CD4-positive, alpha-beta memory T cell (primary cell): Measurements from ENCODE around the gene RAB40C. TPM values are rescaled to one million over a fixed set of nuclear protein-coding genes. Genes with fewer than 3 reads are reported as not detected.

Source experiments
- CTCF ChIA-PET: fragments of 350-600 bp; sonication (Branson Sonifier 250); formaldehyde crosslinking; loops from one replicate; lab custom pipeline; 2021; ENCODE audit warnings: inconsistent platforms; ENCODE audit not compliant: partially characterized antibody; lab: Charles Lee
- POLR2A ChIA-PET: fragments of 350-600 bp; sonication (Branson Sonifier 250); formaldehyde crosslinking; loops from one replicate; lab custom pipeline; 2021; ENCODE audit not compliant: partially characterized antibody; lab: Charles Lee
- DNase-seq, 5 donors: peaks; one replicate each; pipeline versions ENCODE4 v3.0.0 to v3.0.0-alpha.2; 2020 to 2022; ENCODE audit warnings: mixed read lengths in 1 of 5
- H3K27ac ChIP-seq: one replicate; pipeline ENCODE4 v1.7.0; 2013; ENCODE audit warnings: low read depth, low read length
- H3K27me3 ChIP-seq: 2 replicates; pipeline ENCODE4 v1.7.0; 2013; ENCODE audit warnings: mild to moderate bottlenecking, low read length, moderate library complexity; ENCODE audit not compliant: insufficient read depth
- H3K36me3 ChIP-seq: 2 replicates; pipeline ENCODE4 v1.7.0; 2013; ENCODE audit warnings: mild to moderate bottlenecking, low read length, moderate library complexity; ENCODE audit not compliant: insufficient read depth
- H3K4me1 ChIP-seq: 2 replicates; pipeline ENCODE4 v1.7.0; 2013; ENCODE audit warnings: mild to moderate bottlenecking, low read length, moderate library complexity; ENCODE audit not compliant: insufficient read depth
- H3K4me3 ChIP-seq, 2 donors: one replicate each; pipeline ENCODE4 v1.7.0; 2013; ENCODE audit warnings: low read length in 2 of 2, mild to moderate bottlenecking in 1 of 2
- H3K9me3 ChIP-seq, 2 donors: one replicate each; pipeline ENCODE4 v1.7.0; 2013; ENCODE audit warnings: low read length in 2 of 2, control low read depth in 1 of 2; ENCODE audit not compliant: control insufficient read depth in 1 of 2
- H3K27ac Mint-ChIP-seq, 7 donors: one replicate each; pipeline ENCODE4 v1.8.0; 2020 to 2021; ENCODE audit warnings: mixed read lengths in 7 of 7, mild to moderate bottlenecking in 6 of 7, inconsistent platforms in 3 of 7, moderate library complexity in 3 of 7
- H3K27me3 Mint-ChIP-seq, 2 donors: one replicate each; pipeline ENCODE4 v1.8.0; 2020 to 2021; ENCODE audit warnings: mixed read lengths in 2 of 2
- H3K36me3 Mint-ChIP-seq, 2 donors: one replicate each; pipeline ENCODE4 v1.8.0; 2020 to 2021; ENCODE audit warnings: mixed read lengths in 2 of 2, inconsistent platforms in 1 of 2, mild to moderate bottlenecking in 1 of 2
- H3K4me1 Mint-ChIP-seq, 4 donors: one replicate each; pipeline ENCODE4 v1.8.0; 2020 to 2021; ENCODE audit warnings: mixed read lengths in 4 of 4, mild to moderate bottlenecking in 1 of 4
- H3K4me3 Mint-ChIP-seq, 8 donors: one replicate each; pipeline ENCODE4 v1.8.0; 2020 to 2021; ENCODE audit warnings: mixed read lengths in 8 of 8, mild to moderate bottlenecking in 7 of 8, moderate library complexity in 6 of 8, inconsistent platforms in 3 of 8
- H3K9me3 Mint-ChIP-seq, 8 donors: one replicate each; pipeline ENCODE4 v1.8.0; 2020 to 2021; ENCODE audit warnings: mixed read lengths in 8 of 8, mild to moderate bottlenecking in 5 of 8, inconsistent platforms in 3 of 8, moderate library complexity in 1 of 8
- intact Hi-C: fragments of 100-400 bp; cut with micrococcal nuclease; formaldehyde crosslinking; loops from one replicate; pipeline ENCODE4 v1.15.1; 2023
- polyA plus RNA-seq, 2 donors: library from polyadenylated mRNA; unstranded; fragments of 300-500 nt; fragmentation: Illumina TruSeq; gene quantifications; one replicate each; pipeline ENCODE4 v1.2.3, GENCODE V29; 2021
- total RNA-seq, 2 experiments: library from RNA; stranded (reverse); gene quantifications; one replicate each; pipeline ENCODE4 v1.2.3, GENCODE V29; 2021

Gene RAB40C
- total and polyA plus RNA-seq, 4 experiments from 2014 or later: 6.8 to 25.6 (median 19.9) TPM

- Mint-ChIP-seq H3K4me3 (no peak overlapping the region), H3K27ac (peak overlapping the region in 1 of 7 donors; percentile 30), H3K27me3 (no peaks in the 10 kb centered on the region), H3K4me1 (peaks cover 0 to 15% (median 7%) of the 10 kb centered on the region in 4 donors), H3K36me3 (no peaks in the 10 kb centered on the region), H3K9me3 (no peaks in the 10 kb centered on the region)
- intact Hi-C loops: no loop called here
- H3K4me3 ChIP-seq: no peak overlapping the region
- H3K27me3 ChIP-seq: no peaks in the 10 kb centered on the region
- ChIA-PET CTCF (interaction anchor here (2.2 kb wide), 1 partner anchor 15 kb away, joined by 6 read pairs; the partner anchor contains the start of gene RHOT2), POLR2A (interaction anchor here (1.5 kb wide), 1 partner anchor 28 kb away, joined by 5 read pairs; the partner anchor contains the start of gene STUB1)
- no peak for DNase-seq
- H3K36me3 ChIP-seq: no peaks in the 10 kb centered on the region
- peaks cover 11% of the 10 kb centered on the region for H3K4me1 ChIP-seq
- no peak overlapping the region for H3K27ac ChIP-seq
- no peaks in the 10 kb centered on the region for H3K9me3 ChIP-seq
Observed at GRCh38 chr16:652454-653305, 62.8 kb downstream of the RAB40C start.

- Mint-ChIP-seq H3K9me3 (no peaks in the 10 kb centered on the region), H3K27me3 (no peaks in the 10 kb centered on the region), H3K27ac (no peak overlapping the region), H3K36me3 (no peaks in the 10 kb centered on the region), H3K4me1 (peaks cover 0 to 6% (median under 1%) of the 10 kb centered on the region in 4 donors), H3K4me3 (no peak overlapping the region)
- H3K4me3 ChIP-seq: no peak overlapping the region
- POLR2A ChIA-PET: interaction anchor here (0.7 kb wide), 1 partner anchor 601 kb away, joined by 4 read pairs; no protein-coding TSS in a partner anchor
- H3K4me1 ChIP-seq: no peaks in the 10 kb centered on the region
- intact Hi-C loops: no loop called here
- H3K27ac ChIP-seq: no peak overlapping the region
- no peak for DNase-seq
- H3K27me3 ChIP-seq: no peaks in the 10 kb centered on the region
- CTCF ChIA-PET: interaction anchor here (2.2 kb wide), 1 partner anchor 14 kb away, joined by 6 read pairs; the partner anchor contains the start of gene RHOT2
- H3K36me3 ChIP-seq: no peaks in the 10 kb centered on the region
- H3K9me3 ChIP-seq: no peaks in the 10 kb centered on the region
Observed at GRCh38 chr16:654034-654433, 64.2 kb downstream of the RAB40C start.

- no peaks in the 10 kb centered on the region for H3K27me3 Mint-ChIP-seq
- H3K27ac ChIP-seq: no peak overlapping the region
- H3K36me3 ChIP-seq: no peaks in the 10 kb centered on the region
- intact Hi-C loops: no loop called here
- CTCF ChIA-PET: no interaction called here
- peaks cover 0 to 9% (median under 1%) of the 10 kb centered on the region in 4 donors for H3K4me1 Mint-ChIP-seq
- no peaks in the 10 kb centered on the region for H3K27me3 ChIP-seq
- H3K36me3 Mint-ChIP-seq: no peaks in the 10 kb centered on the region
- H3K4me1 ChIP-seq: no peaks in the 10 kb centered on the region
- no peak for DNase-seq
- no peak overlapping the region for H3K27ac Mint-ChIP-seq
- no peaks in the 10 kb centered on the region for H3K9me3 ChIP-seq
- no peak overlapping the region for H3K4me3 ChIP-seq
- no peak overlapping the region for H3K4me3 Mint-ChIP-seq
- H3K9me3 Mint-ChIP-seq: no peaks in the 10 kb centered on the region
- POLR2A ChIA-PET: interaction anchor here (1.3 kb wide), 1 partner anchor 10 kb away, joined by 5 read pairs; the partner anchor contains the start of gene RHOT2
Observed at GRCh38 chr16:657487-657886, 67.6 kb downstream of the RAB40C start.

- intact Hi-C loops: no loop called here
- no peak overlapping the region for H3K27ac ChIP-seq
- H3K4me3 ChIP-seq: no peak overlapping the region
- POLR2A ChIA-PET: interaction anchor here (1.1 to 3.2 kb wide), 3 partner anchors 9 to 21 kb away, joined by 3 to 12 read pairs (median 4); partner anchors contain the start of genes STUB1 and WDR90
- Mint-ChIP-seq H3K4me3 (no peak overlapping the region), H3K36me3 (no peaks in the 10 kb centered on the region), H3K9me3 (no peaks in the 10 kb centered on the region), H3K4me1 (peaks cover 0 to 9% (median under 1%) of the 10 kb centered on the region in 4 donors), H3K27ac (peak overlapping the region in 1 of 7 donors; percentile 23), H3K27me3 (no peaks in the 10 kb centered on the region)
- H3K4me1 ChIP-seq: no peaks in the 10 kb centered on the region
- CTCF ChIA-PET: no interaction called here
- DNase-seq: peak in 1 of 5 donors; percentile 34
- H3K36me3 ChIP-seq: no peaks in the 10 kb centered on the region
- H3K9me3 ChIP-seq: no peaks in the 10 kb centered on the region
- H3K27me3 ChIP-seq: no peaks in the 10 kb centered on the region
Observed at GRCh38 chr16:658679-659571, 69.1 kb downstream of the RAB40C start.

- H3K36me3 ChIP-seq: no peaks in the 10 kb centered on the region
- Mint-ChIP-seq H3K27me3 (no peaks in the 10 kb centered on the region), H3K36me3 (no peaks in the 10 kb centered on the region), H3K9me3 (no peaks in the 10 kb centered on the region), H3K4me1 (peaks cover 0 to 9% (median under 1%) of the 10 kb centered on the region in 4 donors), H3K4me3 (no peak overlapping the region), H3K27ac (no peak overlapping the region)
- no peak overlapping the region for H3K27ac ChIP-seq
- H3K4me3 ChIP-seq: no peak overlapping the region
- H3K9me3 ChIP-seq: no peaks in the 10 kb centered on the region
- H3K4me1 ChIP-seq: no peaks in the 10 kb centered on the region
- ChIA-PET POLR2A (interaction anchor here (1.1 to 3.2 kb wide), 3 partner anchors 10 to 21 kb away, joined by 3 to 12 read pairs (median 4); partner anchors contain the start of genes STUB1 and WDR90), CTCF (no interaction called here)
- no peaks in the 10 kb centered on the region for H3K27me3 ChIP-seq
- DNase-seq: no peak
- intact Hi-C loops: no loop called here
Observed at GRCh38 chr16:659618-660017, 69.8 kb downstream of the RAB40C start.

- ChIA-PET POLR2A (interaction anchor here (1.1 to 3.2 kb wide), 3 partner anchors 11 to 20 kb away, joined by 3 to 12 read pairs (median 4); partner anchors contain the start of genes STUB1 and WDR90), CTCF (no interaction called here)
- Mint-ChIP-seq H3K9me3 (no peaks in the 10 kb centered on the region), H3K27me3 (no peaks in the 10 kb centered on the region), H3K27ac (no peak overlapping the region), H3K4me3 (no peak overlapping the region), H3K4me1 (peaks cover 0 to 9% (median under 1%) of the 10 kb centered on the region in 4 donors), H3K36me3 (no peaks in the 10 kb centered on the region)
- Histone ChIP-seq H3K4me3 (no peak overlapping the region), H3K36me3 (no peaks in the 10 kb centered on the region), H3K4me1 (no peaks in the 10 kb centered on the region), H3K9me3 (no peaks in the 10 kb centered on the region), H3K27me3 (no peaks in the 10 kb centered on the region), H3K27ac (no peak overlapping the region)
- no peak for DNase-seq
- intact Hi-C loops: no loop called here
Observed at GRCh38 chr16:660132-660458, 70.2 kb downstream of the RAB40C start.
